Hematopoietic multipotent progenitor cell treated with erythropoietin and hydrocortisone succinate and interleukin-3 and kit ligand, for 4 days (in vitro differentiated cells): ENCODE measurements around the gene NT5E.
A peak's percentile ranks its signal among the peaks of the same experiment; 100 is the strongest.
"Not testable (repeated sequence)": the region's sequence is repeated elsewhere in the genome, so short reads cannot be mapped to it uniquely, and the experiment has no call there.

ENCODE experiments used
- DNase-seq: peaks from one replicate; pipeline ENCODE4 v3.0.0-alpha.2; 2015

Gene NT5E

DNA sequence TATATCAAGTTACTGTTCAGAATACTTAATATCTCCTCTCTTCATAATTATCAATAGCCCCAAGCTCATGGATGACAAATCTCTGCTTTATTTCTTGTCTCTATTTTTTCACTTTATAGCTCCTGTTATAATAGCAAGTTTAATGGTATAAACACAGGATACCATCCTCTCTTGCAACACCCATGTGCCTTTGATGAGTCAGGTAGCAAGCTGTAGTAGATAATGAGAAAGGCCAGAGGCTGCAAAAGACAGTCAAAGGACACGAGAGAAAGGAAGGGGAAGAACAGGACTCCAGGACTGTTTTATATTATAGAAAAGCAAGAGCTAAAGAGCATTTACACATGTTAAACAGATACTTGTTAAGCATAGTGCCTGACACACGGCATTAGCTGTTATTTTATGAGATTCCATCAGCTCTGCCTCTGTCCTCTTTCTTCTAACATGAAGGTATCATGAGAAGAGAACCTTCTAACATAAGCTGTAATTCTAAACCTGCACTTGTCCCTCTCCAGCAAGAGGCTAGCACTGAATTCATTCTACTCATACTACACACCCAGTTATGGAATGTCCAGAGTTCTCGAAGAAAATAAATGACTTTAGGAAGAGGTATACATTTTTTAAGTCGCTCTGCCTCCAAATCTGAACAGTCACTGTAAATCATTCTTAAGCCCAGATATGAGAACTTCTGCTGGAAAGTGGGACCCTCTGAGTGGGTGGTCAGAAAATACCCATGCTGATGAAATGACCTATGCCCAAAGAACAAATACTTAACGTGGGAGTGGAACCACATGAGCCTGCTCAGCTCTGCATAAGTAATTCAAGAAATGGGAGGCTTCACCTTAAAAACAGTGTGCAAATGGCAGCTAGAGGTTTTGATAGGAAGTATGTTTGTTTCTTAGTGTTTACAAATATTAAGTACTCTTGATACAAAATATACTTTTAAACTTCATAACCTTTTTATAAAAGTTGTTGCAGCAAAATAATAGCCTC lies 45.0 kb downstream of the NT5E start:
- no peak for DNase-seq

DNA sequence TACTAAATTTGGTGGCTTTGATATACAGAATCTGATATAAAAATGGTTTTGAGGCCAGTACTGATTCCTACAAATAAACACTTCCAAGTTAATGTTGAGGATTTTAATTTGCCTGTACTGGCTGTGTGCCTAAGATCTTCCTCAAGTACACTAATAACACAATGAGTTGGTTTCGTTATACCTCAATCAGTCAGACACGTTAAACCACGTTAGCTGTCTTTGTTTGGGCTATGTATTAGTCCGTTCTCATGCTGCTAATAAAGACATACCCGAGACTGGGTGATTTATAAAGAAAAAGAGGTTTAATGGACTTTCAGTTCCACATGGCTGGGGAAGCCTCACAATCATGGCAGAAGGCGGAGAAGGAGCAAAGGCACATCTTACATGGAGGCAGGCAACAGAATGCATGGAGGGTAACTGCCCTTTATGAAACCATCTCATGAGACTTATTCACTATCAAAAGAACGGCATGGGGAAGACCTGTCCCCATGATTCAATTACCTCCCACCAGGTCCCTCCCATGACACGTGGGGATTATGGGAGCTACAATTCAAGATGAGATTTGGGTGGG lies 46.2 kb downstream of the NT5E start:
- DNase-seq, result no peak

DNA sequence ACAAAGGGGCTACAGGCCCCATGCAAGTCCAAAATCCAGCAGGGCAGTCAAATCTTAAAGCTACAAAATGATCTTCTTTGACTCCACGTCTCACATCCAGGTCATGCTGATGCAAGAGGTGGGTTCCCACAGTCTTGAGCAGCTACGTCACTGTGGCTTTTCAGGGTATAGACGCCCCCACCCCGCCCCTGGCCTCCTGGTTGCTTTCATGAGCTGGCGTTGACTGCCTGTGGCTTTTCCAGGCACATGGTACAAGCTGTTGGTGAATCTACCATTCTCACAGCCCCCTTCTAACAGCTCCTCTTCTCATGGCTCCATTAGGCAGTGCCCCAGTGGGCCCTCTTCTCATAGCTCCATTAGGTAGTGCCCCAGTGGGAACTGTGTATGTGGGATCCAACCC lies 47.0 kb downstream of the NT5E start:
- DNase-seq, result no peak

DNA sequence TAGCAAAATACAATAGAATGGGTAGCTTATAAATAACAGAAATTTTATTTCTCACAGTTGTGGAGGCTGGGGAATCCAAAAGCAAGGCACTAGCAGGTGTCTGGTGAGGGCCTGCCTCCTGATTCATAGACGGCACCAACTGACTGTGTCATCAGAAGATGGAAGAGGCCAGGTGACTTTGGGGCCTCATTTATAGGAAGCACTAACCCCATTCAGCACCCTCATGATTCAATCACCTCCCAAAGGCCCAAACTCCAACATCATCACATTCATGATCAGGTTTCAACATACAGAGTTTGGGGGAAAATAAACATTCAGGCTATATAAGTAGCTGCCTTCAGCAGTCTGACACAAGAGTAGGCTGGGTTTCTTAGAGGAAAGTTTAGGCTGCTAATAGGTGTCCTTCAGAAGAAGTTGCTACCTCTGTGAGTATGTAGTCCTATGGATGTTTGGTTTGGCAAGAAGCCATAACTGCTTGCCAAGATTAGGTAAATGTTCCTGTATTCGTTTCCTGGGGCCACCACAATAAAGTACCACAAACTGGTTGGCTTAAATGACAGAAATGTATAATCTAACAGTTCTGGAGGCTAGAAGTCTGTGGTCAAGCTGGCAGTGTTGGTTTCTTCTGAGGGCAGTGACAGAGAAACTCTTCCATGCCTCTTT lies 48.8 kb downstream of the NT5E start:
- DNase-seq, result peak; percentile 69

DNA sequence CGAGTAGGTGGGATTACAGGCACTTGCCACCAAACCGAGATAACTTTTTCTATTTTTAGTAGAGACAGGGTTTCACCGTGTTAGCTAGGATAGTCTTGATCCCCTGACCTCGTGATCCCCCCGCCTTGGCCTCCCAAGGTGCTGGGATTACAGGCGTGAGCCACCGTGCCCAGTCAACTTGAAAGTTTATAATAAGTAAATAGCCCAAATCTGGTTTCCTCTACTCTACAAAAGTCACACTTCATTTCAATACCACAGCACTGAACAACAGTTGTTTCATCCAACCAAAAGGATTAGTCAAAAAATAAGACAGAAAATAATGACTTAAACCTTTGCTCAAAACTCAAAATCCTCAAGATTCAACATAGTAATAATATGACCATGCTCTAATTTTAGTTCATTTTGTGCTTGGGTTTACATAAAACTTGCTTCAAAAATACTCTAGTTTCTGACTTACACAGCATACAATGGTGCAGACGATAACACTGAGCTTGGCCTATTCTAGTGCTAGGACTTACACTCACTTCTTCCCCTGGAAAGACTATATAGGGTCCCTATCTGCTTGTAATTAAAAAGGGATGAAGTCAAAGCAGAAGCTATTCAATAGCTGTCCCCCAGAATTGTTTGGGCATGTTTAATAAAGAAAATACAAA lies 56.7 kb downstream of the NT5E start:
- no peak for DNase-seq

DNA sequence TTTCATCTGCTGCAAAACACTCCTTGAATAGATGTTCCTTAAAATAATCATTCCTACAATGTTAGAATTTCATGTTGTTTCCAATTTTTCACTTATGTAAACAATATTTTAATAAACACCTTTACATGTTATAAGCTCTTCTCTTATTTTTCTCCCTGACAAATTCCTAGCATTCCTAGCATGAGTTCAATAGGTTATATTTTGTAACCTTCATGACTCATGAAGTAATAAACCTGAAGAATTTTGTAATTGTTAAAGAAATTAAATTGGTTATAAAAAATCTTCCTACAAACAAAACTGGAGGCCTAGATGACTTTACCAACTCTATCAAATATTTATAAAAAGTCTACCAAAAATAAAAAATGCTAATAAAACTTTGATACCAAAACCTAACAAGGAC lies 66.3 kb downstream of the NT5E start:
- DNase-seq, result no peak

DNA sequence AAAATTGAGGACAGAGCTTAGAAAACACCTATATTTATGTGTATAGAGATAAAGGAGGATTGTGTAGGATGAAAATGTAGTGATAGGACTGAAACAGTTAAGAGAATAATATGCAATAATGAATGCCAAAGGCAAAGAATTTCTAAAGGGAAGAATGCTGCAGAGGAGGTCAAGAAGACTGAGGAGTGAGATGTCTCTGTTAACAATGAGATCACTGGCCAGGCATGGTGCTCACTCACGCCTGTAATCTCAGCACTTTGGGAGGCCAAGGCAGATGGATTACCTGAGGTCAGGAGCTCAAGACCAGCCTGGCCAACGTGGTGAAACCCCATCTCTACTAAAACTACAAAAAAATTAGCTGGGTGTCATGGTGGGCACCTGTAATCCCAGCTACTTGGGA lies 74.4 kb downstream of the NT5E start:
- not testable (repeated sequence) for DNase-seq

DNA sequence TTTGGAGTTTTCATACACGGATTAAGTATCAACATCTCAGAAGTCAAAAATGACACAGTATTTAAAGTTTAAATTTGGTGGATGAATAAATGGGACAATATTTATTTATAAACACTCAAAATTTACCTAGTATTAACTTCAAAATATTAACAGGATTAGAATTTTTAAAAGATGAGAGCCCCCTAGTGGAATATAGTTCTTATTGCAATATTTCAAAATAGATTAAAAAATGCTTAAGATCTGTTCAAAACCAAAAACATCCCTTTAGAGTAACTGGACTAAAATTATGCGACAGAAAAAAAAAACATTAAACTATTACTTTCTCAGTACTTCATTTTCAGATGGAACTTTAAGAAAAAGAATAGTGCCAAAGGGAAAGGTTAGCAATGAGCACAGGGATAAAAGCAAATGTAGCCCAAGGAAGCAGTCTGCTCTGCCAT lies 87.2 kb downstream of the NT5E start:
- peak; percentile 45 for DNase-seq

DNA sequence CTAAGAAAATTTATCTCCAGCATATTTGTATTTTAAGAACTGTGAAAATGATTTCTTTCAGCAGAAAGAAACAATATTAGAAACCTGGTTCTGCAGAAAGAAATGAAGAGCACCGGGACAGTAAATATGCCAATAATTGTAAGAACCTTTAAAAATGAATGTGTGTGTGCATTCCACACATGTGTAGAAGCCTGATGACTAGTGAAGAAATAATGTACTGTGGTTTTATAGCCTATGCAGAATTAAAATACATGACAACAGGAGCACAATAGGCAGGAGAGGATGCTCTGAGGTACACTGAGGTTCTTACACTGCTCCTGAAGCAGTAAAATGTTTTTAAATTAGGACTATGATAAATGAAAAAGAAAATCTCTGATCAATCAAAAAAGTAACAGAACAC lies 94.9 kb downstream of the NT5E start:
- no peak for DNase-seq
